K562 (cell line): Measurements from ENCODE around the gene NECAB2.

ENCODE experiments used
- FOXM1 ChIP-seq, 2 experiments: fragments of 450-650 bp in 1 of 2; sonication (generic) in 1 of 2; formaldehyde crosslinking in 1 of 2; IDR thresholded peaks; 2 replicates each; pipeline versions ENCODE4 v1.6.1 to v1.9.0; 2017 to 2022; ENCODE audit warnings: low read depth in 2 of 2, mild to moderate bottlenecking in 2 of 2, missing genetic modification reagents in 1 of 2, moderate library complexity in 1 of 2
- HNRNPK ChIP-seq: fragments of 200-400 bp; formaldehyde crosslinking; IDR thresholded peaks from one replicate; pipeline ENCODE4 v1.6.1; 2018; ENCODE audit warnings: mild to moderate bottlenecking, low read depth, low read length; ENCODE audit not compliant: poor library complexity, severe bottlenecking
- IRF2 ChIP-seq: sonication (generic); formaldehyde crosslinking; IDR thresholded peaks from 2 replicates; pipeline ENCODE4 v1.8.1; 2022; ENCODE audit warnings: mild to moderate bottlenecking, missing genetic modification reagents
- SP2 ChIP-seq: IDR thresholded peaks from 2 replicates; pipeline ENCODE4 v1.6.1; 2011; ENCODE audit warnings: mild to moderate bottlenecking, low read depth, low read length, moderate library complexity; ENCODE audit not compliant: poor library complexity, severe bottlenecking; ENCODE audit errors: extremely low read depth
- TF ChIP-seq, protein P1 (sequence below), 3 experiments: IDR thresholded peaks in 2 of 3; conservative IDR thresholded peaks in 1 of 3; 2 replicates each; pipeline ENCODE4 v1.5.1; 2011 to 2012; ENCODE audit warnings: low read length in 3 of 3, mild to moderate bottlenecking in 3 of 3, control low read depth in 2 of 3, improper control_type of control experiment in 1 of 3, inconsistent platforms in 1 of 3, low read depth in 1 of 3, mixed read lengths in 1 of 3, moderate library complexity in 1 of 3; ENCODE audit not compliant: insufficient read depth in 2 of 3
- TF ChIP-seq, protein P2 (sequence below): fragments of 450-650 bp; IDR thresholded peaks from 2 replicates; pipeline ENCODE4 v1.6.1; 2016; ENCODE audit warnings: missing biosample characterization, missing genetic modification characterization

DNA sequence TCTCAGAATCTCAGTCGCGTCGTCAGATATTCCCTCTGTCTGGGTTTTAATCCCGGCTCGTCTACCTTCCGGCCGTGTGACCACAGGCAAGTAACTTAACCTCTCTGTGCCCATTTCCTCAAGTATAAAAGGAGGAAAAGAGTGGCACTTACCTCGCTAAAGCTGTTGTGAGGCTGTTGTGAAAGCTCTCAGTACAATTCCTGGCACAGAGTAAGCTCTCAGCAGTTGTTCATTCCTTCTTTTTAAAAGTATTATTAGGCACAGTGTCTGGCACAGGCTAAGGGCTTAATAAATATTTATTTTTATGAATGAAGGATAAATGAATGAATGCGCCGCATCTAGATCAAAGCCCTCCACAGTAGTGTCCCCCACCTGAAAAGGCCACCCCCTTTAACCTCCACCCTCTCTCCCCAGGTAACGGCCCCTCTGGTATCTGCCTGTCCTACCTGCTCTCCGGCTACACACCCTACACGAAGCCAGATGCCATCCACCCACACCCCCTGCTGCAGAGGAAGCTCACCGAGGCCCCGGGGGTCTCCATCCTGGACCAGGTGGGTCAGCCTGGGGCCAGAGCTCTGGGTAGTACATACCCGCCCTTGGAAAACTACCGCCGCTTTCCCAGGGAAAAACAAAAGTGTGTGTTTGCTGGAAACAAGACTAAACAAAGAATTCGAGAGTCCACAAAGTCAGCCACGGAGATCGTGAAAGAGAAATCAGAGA lies 9.0 kb upstream of the NECAB2 start:
- TF ChIP-seq HNRNPK, result no peak
- no peak for TF ChIP-seq SP2
- no peak for TF ChIP-seq FOXM1 (IDR thresholded peaks at IDR 0.05; ENCODE audit: low read depth)
- no peak for TF ChIP-seq FOXM1 (CRISPR knock-in tag; IDR thresholded peaks at IDR 0.05; ENCODE audit: low read depth)
- TF ChIP-seq, protein P1, sequence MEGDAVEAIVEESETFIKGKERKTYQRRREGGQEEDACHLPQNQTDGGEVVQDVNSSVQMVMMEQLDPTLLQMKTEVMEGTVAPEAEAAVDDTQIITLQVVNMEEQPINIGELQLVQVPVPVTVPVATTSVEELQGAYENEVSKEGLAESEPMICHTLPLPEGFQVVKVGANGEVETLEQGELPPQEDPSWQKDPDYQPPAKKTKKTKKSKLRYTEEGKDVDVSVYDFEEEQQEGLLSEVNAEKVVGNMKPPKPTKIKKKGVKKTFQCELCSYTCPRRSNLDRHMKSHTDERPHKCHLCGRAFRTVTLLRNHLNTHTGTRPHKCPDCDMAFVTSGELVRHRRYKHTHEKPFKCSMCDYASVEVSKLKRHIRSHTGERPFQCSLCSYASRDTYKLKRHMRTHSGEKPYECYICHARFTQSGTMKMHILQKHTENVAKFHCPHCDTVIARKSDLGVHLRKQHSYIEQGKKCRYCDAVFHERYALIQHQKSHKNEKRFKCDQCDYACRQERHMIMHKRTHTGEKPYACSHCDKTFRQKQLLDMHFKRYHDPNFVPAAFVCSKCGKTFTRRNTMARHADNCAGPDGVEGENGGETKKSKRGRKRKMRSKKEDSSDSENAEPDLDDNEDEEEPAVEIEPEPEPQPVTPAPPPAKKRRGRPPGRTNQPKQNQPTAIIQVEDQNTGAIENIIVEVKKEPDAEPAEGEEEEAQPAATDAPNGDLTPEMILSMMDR (IDR thresholded peaks at IDR 0.05 in 2 of 3, conservative IDR thresholded peaks at IDR 0.05 in 1 of 3; ENCODE audit: insufficient read depth in 2 of 3, low read depth in 1 of 3, low read length in 3 of 3), result no peak
- no peak for TF ChIP-seq IRF2
- TF ChIP-seq, protein P2, sequence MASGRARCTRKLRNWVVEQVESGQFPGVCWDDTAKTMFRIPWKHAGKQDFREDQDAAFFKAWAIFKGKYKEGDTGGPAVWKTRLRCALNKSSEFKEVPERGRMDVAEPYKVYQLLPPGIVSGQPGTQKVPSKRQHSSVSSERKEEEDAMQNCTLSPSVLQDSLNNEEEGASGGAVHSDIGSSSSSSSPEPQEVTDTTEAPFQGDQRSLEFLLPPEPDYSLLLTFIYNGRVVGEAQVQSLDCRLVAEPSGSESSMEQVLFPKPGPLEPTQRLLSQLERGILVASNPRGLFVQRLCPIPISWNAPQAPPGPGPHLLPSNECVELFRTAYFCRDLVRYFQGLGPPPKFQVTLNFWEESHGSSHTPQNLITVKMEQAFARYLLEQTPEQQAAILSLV (tag), result no peak
